MM.1S (cell line): ENCODE data around the gene LAMA3.

Experiments
- DNase-seq: peaks from one replicate; pipeline ENCODE4 v3.0.0-alpha.2; 2015
- H2AFZ ChIP-seq: fragments of 300-600 bp; sonication (generic); 2 replicates; pipeline ENCODE4 v1.6.0; 2016; ENCODE audit warnings: antibody characterized with exemption, low read length
- H3F3A ChIP-seq: fragments of 300-600 bp; sonication (generic); 2 replicates; pipeline ENCODE4 v1.6.1; 2016; ENCODE audit warnings: mild to moderate bottlenecking, antibody characterized with exemption, low read length, moderate library complexity, mixed read lengths; ENCODE audit not compliant: insufficient read depth
- H3K27ac ChIP-seq: fragments of 300-600 bp; sonication (generic); 2 replicates; pipeline ENCODE4 v1.5.1; 2016; ENCODE audit warnings: mild to moderate bottlenecking, low read length
- H3K27me3 ChIP-seq: fragments of 300-600 bp; sonication (generic); replicated peaks from 2 replicates; pipeline ENCODE4 v1.6.0; 2016; ENCODE audit warnings: low read length; ENCODE audit not compliant: insufficient read depth
- H3K36me3 ChIP-seq: fragments of 300-600 bp; sonication (generic); replicated peaks from 2 replicates; pipeline ENCODE4 v1.6.1; 2016; ENCODE audit warnings: mild to moderate bottlenecking, low read length, mixed read lengths; ENCODE audit not compliant: insufficient read depth
- H3K4me1 ChIP-seq: fragments of 300-600 bp; sonication (generic); 2 replicates; pipeline ENCODE4 v1.6.1; 2016; ENCODE audit warnings: low read length, mixed read lengths
- H3K4me2 ChIP-seq: fragments of 300-600 bp; sonication (generic); 2 replicates; pipeline ENCODE4 v1.6.0; 2016; ENCODE audit warnings: low read depth, low read length
- H3K4me3 ChIP-seq: fragments of 300-600 bp; sonication (generic); 2 replicates; pipeline ENCODE4 v1.5.1; 2016; ENCODE audit warnings: low read length, mixed read lengths
- H3K79me2 ChIP-seq: fragments of 300-600 bp; sonication (generic); 2 replicates; pipeline ENCODE4 v1.6.1; 2016; ENCODE audit warnings: mixed run types, low read length, mixed read lengths
- H3K9ac ChIP-seq: fragments of 300-600 bp; sonication (generic); 2 replicates; pipeline ENCODE4 v1.6.1; 2016; ENCODE audit warnings: low read length, mixed read lengths
- H3K9me2 ChIP-seq: fragments of 300-600 bp; sonication (generic); replicated peaks from 2 replicates; pipeline ENCODE4 v1.6.1; 2016; ENCODE audit warnings: mild to moderate bottlenecking, low read length, mixed read lengths; ENCODE audit not compliant: insufficient read depth
- H3K9me3 ChIP-seq: fragments of 300-600 bp; sonication (generic); replicated peaks from 2 replicates; pipeline ENCODE4 v1.6.1; 2016; ENCODE audit warnings: mild to moderate bottlenecking, low read length, mixed read lengths; ENCODE audit not compliant: insufficient read depth
- H4K20me1 ChIP-seq: fragments of 300-600 bp; sonication (generic); 2 replicates; pipeline ENCODE4 v1.6.1; 2016; ENCODE audit warnings: mild to moderate bottlenecking, low read length, moderate library complexity, mixed read lengths; ENCODE audit not compliant: insufficient read depth
- EZH2 ChIP-seq: fragments of 300-600 bp; sonication (generic); optimal IDR thresholded peaks from 2 replicates; pipeline ENCODE3; 2017; ENCODE audit warnings: low read depth, mild to moderate bottlenecking, antibody characterized with exemption, low read length, mixed read lengths
- EZH2phosphoT487 ChIP-seq: fragments of 300-600 bp; sonication (generic); IDR thresholded peaks from 2 replicates; pipeline ENCODE4 v1.6.1; 2018; ENCODE audit warnings: antibody characterized with exemption, low read length
- TF ChIP-seq, protein P1 (sequence below): fragments of 300-600 bp; sonication (generic); IDR thresholded peaks from 2 replicates; pipeline ENCODE4 v1.5.1; 2016; ENCODE audit warnings: antibody characterized with exemption, low read length, mixed read lengths

Gene LAMA3

DNA sequence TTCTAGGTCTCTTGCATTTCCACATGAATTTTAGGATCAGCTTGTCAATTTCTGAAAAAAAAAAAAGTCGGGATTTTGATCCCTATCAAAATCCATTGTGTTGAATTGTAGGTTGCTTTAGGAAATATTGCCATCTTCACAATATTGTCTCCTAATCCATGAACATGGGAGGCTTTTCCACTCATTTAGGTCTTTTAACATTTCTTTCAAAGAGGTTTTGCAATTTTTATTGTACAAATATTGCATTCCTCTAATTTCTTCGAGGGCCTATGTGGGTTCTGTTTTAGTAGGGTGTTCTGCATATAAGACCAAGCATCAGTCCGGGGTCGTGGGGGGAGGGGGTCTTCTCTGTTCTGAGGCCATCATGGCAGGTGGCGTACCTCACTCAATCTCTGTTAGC lies 725 bp upstream of the LAMA3 start:
- H3K4me2 ChIP-seq: peak overlapping the region; percentile 97
- no peak overlapping the region for H3K27ac ChIP-seq
- H3K9ac ChIP-seq: no peak overlapping the region

DNA sequence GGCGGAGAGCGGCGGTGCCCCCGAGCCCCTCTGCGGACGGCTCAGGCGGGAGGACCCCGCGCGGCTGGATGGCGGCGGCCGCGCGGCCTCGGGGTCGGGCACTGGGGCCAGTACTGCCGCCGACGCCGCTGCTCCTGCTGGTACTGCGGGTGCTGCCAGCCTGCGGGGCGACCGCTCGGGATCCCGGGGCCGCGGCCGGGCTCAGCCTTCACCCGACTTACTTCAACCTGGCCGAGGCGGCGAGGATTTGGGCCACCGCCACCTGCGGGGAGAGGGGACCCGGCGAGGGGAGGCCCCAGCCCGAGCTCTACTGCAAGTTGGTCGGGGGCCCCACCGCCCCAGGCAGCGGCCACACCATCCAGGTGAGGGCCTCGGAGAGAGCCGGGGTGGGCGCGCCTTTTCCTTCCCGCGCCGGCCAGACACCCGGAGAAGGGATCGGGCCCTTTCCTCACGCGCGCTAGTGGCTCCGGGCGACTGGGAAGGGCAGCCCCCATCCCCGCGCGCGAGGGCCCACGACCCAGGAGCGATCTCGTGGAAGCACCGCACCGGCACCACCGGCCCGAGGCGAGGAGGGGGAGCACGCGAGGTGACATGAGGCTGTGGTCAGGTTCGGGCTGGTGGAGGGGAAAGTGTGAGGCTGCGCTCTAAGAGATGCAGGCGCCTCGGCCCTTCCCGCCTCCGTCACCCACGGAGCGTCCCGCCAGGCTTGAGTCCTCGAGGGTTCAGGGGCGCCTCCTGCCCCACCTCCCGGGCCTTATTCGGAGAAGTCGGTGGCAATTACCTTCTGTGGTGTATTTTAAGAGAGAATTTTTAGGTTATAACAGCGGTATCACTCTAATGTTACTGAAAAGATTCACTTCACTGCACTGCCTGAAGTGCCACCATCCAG lies 607 bp downstream of the LAMA3 start:
- Histone ChIP-seq H3K79me2 (no peaks in the 10 kb centered on the region), H3K4me1 (no peaks in the 10 kb centered on the region), H3K36me3 (no peaks in the 10 kb centered on the region), H3F3A (no peaks in the 10 kb centered on the region), H4K20me1 (no peaks in the 10 kb centered on the region), H2AFZ (peak overlapping the region; percentile 88), H3K4me2 (peak overlapping the region; percentile 97), H3K27me3 (no peaks in the 10 kb centered on the region), H3K4me3 (peak overlapping the region; percentile 57), H3K9ac (no peak overlapping the region), H3K9me2 (no peaks in the 10 kb centered on the region), H3K9me3 (no peaks in the 10 kb centered on the region), H3K27ac (no peak overlapping the region)
- TF ChIP-seq EZH2 (no peak), EZH2phosphoT487 (no peak)
- TF ChIP-seq, protein P1, sequence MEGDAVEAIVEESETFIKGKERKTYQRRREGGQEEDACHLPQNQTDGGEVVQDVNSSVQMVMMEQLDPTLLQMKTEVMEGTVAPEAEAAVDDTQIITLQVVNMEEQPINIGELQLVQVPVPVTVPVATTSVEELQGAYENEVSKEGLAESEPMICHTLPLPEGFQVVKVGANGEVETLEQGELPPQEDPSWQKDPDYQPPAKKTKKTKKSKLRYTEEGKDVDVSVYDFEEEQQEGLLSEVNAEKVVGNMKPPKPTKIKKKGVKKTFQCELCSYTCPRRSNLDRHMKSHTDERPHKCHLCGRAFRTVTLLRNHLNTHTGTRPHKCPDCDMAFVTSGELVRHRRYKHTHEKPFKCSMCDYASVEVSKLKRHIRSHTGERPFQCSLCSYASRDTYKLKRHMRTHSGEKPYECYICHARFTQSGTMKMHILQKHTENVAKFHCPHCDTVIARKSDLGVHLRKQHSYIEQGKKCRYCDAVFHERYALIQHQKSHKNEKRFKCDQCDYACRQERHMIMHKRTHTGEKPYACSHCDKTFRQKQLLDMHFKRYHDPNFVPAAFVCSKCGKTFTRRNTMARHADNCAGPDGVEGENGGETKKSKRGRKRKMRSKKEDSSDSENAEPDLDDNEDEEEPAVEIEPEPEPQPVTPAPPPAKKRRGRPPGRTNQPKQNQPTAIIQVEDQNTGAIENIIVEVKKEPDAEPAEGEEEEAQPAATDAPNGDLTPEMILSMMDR: no peak
- DNase-seq: no peak

More for the DNA sequence above, 725 bp upstream of the LAMA3 start:
- no peaks in the 10 kb centered on the region for H4K20me1 ChIP-seq
- no peaks in the 10 kb centered on the region for H3K79me2 ChIP-seq
- TF ChIP-seq EZH2phosphoT487 (no peak), EZH2 (no peak)
- TF ChIP-seq, protein P1: no peak
- H3K4me1 ChIP-seq: no peaks in the 10 kb centered on the region
- H2AFZ ChIP-seq: no peak overlapping the region
- no peaks in the 10 kb centered on the region for H3K27me3 ChIP-seq
- peak overlapping the region; percentile 57 for H3K4me3 ChIP-seq
- no peaks in the 10 kb centered on the region for H3F3A ChIP-seq
- H3K36me3 ChIP-seq: no peaks in the 10 kb centered on the region
- no peak for DNase-seq
- no peaks in the 10 kb centered on the region for H3K9me2 ChIP-seq
- H3K9me3 ChIP-seq: no peaks in the 10 kb centered on the region

DNA sequence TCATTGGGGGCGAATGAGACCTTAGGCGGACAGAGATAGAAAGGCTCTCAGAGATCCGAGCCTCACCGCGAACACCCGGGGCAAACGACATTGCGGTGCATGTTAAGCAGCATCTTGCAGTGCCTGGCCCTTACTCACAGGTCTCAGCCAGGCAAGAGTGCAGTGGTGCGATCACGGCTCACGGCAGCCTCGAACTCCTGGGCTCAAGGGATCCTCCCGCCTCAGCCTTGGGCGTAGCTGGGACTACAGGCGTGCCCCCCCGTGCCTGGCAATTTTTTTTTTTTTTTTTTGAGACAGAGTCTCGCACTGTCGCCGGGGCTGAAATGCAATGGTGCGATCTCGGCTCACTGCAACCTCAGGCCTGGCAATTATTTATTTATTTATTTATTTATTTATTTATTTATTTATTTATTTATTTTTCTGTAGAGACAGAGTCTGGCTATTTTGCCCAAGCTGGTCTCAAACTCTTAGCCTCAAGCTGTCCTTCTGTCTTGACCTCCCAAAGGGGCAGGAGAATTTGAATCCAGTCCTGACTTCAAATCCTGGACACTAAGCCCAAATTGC lies 1.3 kb downstream of the LAMA3 start:
- Histone ChIP-seq H2AFZ (no peak overlapping the region), H3K4me2 (no peak overlapping the region), H3K9ac (no peak overlapping the region), H3K9me2 (no peaks in the 10 kb centered on the region), H3F3A (no peaks in the 10 kb centered on the region), H3K79me2 (no peaks in the 10 kb centered on the region), H3K27ac (no peak overlapping the region), H3K4me3 (no peak overlapping the region), H3K4me1 (no peaks in the 10 kb centered on the region), H3K27me3 (no peaks in the 10 kb centered on the region), H4K20me1 (no peaks in the 10 kb centered on the region), H3K36me3 (no peaks in the 10 kb centered on the region), H3K9me3 (no peaks in the 10 kb centered on the region)
- no peak for TF ChIP-seq EZH2phosphoT487
- no peak for TF ChIP-seq EZH2
- TF ChIP-seq, protein P1: no peak
- no peak for DNase-seq
